GM19023 (cell line): ENCODE data around the gene HMMR.
"Not testable (repeated sequence)": the region's sequence is repeated elsewhere in the genome, so short reads cannot be mapped to it uniquely, and the experiment has no call there.

ENCODE experiments used
- ATAC-seq: cut with Tn5 transposase; IDR thresholded peaks from one replicate; pipeline ENCODE4 v1.9.1; 2021; ENCODE audit warnings: mild to moderate bottlenecking, moderate library complexity; ENCODE audit not compliant: unreplicated experiment

HMMR gene

DNA sequence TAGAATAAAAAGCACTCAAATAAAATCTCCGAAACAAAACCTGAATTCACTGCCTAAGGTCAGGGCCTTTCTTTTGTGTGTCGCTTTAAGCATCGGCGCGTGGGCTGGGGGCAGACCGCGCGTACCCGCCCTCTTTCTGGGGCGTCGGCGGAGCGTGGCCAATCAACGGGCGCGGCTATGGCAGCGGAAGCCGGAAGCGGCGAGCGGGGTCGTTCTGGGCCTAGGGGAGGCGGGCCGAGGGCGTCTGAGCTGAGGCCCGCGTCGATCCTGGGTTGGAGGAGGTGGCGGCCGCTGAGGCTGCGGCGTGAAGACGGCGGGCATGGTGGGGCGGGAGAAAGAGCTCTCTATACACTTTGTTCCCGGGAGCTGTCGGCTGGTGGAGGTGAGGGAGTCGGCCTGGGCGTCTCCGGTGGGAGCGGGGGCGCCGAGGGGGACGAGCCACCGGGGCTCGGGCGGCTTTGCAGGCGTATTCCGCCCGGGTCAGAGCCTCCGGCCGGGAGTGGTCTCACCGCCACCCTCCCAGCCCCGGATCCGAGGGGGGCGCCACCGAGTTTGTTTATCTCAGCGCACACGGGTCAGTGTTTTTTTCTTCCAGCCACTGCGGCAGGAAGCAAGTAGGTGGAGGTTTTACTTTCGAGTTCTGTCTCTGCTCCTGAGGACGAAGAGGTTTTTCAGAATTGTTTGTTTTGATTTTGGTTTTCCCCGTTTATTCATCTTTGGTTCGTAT lies 45.1 kb downstream of the HMMR start, which contains the start of gene MAT2B:
TSS of gene MAT2B (plus strand) at position 252 of the 727 bp plus-strand sequence. CDS start at position 320, 68 bp downstream.
- peak; percentile 92 for ATAC-seq

GRCh38 chr5:163506095-163506457 lies 45.6 kb downstream of the HMMR start:
- ATAC-seq: peak; percentile 15

- ATAC-seq: no peak
Observed at GRCh38 chr5:163506726-163507125, 46.3 kb downstream of the HMMR start.

GRCh38 chr5:163508753-163509152 lies 48.3 kb downstream of the HMMR start:
- ATAC-seq: no peak

- no peak for ATAC-seq
Observed at GRCh38 chr5:163509291-163509951, 49.0 kb downstream of the HMMR start.

- no peak for ATAC-seq
Observed at GRCh38 chr5:163512526-163512925, 52.1 kb downstream of the HMMR start.

GRCh38 chr5:163525096-163525495 lies 64.7 kb downstream of the HMMR start:
- ATAC-seq: no peak

- ATAC-seq: no peak
Observed at GRCh38 chr5:163529698-163530097, 69.3 kb downstream of the HMMR start.

GRCh38 chr5:163531272-163531671 lies 70.8 kb downstream of the HMMR start:
- ATAC-seq: no peak

- no peak for ATAC-seq
Observed at GRCh38 chr5:163532171-163533084, 72.0 kb downstream of the HMMR start.

DNA sequence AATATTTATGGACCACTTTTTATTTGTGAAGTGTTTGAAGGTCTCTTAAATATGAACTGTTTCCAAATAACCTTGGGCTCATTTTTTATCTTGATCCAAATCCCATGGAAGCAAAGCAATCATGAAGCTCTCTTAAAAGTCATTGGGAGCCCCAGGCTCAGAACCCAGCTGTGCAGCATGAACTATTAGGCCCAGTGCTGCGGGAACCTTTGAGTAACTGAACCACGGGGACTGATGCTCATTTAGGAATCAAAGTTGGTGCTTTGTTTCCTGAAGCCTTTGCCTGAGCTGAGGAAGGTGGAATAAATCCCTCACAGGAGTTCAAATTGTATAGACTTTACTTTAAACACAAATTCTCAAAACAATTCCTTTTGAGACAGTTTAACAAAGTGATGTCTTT lies 72.8 kb downstream of the HMMR start:
- ATAC-seq: no peak

- ATAC-seq: no peak
Observed at GRCh38 chr5:163534492-163535094, 74.2 kb downstream of the HMMR start.

- no peak for ATAC-seq
Observed at GRCh38 chr5:163535290-163535689, 74.9 kb downstream of the HMMR start.

DNA sequence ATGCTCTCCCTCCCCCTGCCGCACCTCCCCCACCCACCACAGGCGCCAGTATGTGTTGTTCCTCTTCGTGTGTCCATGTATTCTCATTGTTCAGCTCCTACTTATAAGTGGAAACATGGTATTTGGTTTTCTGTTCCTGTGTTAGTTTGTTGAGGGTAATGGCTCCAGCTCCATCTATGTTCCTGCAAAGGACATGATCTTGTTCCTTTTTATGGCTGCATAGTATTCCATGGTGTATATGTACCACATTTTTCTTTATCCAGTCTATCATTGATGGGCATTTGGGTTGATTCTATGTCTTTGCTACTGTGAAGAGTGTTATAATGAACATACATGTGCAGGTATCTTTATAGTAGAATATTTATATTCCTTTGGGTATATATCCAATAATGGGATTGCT lies 76.0 kb downstream of the HMMR start:
- ATAC-seq: not testable (repeated sequence)

GRCh38 chr5:163540696-163541095 lies 80.3 kb downstream of the HMMR start:
- no peak for ATAC-seq
